ENCODE measurements around the gene SLC12A4.

DNA sequence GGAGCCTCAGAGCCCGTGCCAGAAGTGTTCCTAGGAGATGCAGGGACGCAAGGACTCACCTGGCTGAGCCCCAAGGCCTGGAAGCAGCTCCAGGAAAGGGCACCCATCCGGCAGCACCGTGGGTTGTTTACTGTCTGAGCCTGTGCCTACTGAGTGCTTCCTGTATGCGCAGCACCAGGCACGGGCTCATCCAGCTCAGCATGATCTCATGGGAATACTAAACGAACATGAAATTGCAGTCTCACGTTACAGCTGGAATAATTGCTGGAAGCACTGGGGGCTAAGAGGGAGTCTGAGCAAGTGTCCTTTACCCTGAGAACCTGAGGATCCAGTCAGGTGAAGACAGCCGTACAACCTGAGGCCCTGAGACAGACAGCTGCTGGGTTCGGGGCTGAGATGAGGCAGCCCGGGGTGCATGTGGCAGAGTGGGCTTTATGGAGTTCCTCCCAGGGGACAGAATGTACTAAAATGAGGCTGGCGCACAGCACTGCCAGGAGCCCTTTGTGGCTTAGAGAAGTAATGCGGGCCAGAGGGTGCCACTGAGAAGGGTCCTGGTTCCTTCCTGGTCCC, 42.2 kb downstream of the SLC12A4 start:
- TF ChIP-seq, protein P1, sequence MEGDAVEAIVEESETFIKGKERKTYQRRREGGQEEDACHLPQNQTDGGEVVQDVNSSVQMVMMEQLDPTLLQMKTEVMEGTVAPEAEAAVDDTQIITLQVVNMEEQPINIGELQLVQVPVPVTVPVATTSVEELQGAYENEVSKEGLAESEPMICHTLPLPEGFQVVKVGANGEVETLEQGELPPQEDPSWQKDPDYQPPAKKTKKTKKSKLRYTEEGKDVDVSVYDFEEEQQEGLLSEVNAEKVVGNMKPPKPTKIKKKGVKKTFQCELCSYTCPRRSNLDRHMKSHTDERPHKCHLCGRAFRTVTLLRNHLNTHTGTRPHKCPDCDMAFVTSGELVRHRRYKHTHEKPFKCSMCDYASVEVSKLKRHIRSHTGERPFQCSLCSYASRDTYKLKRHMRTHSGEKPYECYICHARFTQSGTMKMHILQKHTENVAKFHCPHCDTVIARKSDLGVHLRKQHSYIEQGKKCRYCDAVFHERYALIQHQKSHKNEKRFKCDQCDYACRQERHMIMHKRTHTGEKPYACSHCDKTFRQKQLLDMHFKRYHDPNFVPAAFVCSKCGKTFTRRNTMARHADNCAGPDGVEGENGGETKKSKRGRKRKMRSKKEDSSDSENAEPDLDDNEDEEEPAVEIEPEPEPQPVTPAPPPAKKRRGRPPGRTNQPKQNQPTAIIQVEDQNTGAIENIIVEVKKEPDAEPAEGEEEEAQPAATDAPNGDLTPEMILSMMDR (IDR thresholded peaks at IDR 0.05) = no peak
- TF ChIP-seq POLR2A (IDR thresholded peaks at IDR 0.05) = no peak

Data from suprapubic skin (tissue), 3 donors.